ENCODE results near the gene NPB. TPM values are rescaled to one million over a fixed set of nuclear protein-coding genes. Genes with fewer than 3 reads are reported as not detected.

The NPB gene
- under 1 TPM in 2 of 4 donors, not detected in 2; 0.12 to 0.16 TPM for total RNA-seq

- H3K9me3 ChIP-seq: no peaks in the 10 kb centered on the region
- peak within 1 kb of the TSS in 1 of 2 donors; percentile 50 for H3K4me3 ChIP-seq
- peak; percentile 56 for ATAC-seq
- peaks cover 24% of the 10 kb centered on the region for H3K27me3 ChIP-seq
- H3K4me1 ChIP-seq: peaks cover 0 to 20% (median 11%) of the 10 kb centered on the region in 3 donors
- WGBS, 2 donors (ENCODE audit: low coverage in 1 of 2): no CpG with 5 or more reads among the region's 79 CpGs
- H3K36me3 ChIP-seq: peaks cover 0 to 77% of the 10 kb centered on the region in 2 donors
- H3K27ac ChIP-seq: peak within 1 kb of the TSS in 1 of 4 donors; percentile 26
- TF ChIP-seq POLR2A (IDR thresholded peaks at IDR 0.05): no peak
- no peak for TF ChIP-seq POLR2AphosphoS5 (IDR thresholded peaks at IDR 0.05)
- TF ChIP-seq CTCF (IDR thresholded peaks at IDR 0.05): no peak
- TF ChIP-seq EP300 (IDR thresholded peaks at IDR 0.05): no peak
Observed at GRCh38 chr17:81902023-81902652, at the start of gene NPB. TSS of gene NPB (plus strand) at chr17:81902238. CDS start at chr17:81902278, 40 bp downstream.

- H3K27me3 ChIP-seq: no peaks in the 10 kb centered on the region
- no peak overlapping the region for H3K4me3 ChIP-seq
- H3K27ac ChIP-seq: no peak overlapping the region
- H3K4me1 ChIP-seq: peaks cover 0 to 54% (median 13%) of the 10 kb centered on the region in 3 donors
- H3K9me3 ChIP-seq: no peaks in the 10 kb centered on the region
- no peak for ATAC-seq
- no peak for TF ChIP-seq EP300 (IDR thresholded peaks at IDR 0.05)
- no peak for TF ChIP-seq CTCF (IDR thresholded peaks at IDR 0.05)
- no peak for TF ChIP-seq POLR2AphosphoS5 (IDR thresholded peaks at IDR 0.05)
- no peak for TF ChIP-seq POLR2A (IDR thresholded peaks at IDR 0.05)
- 73 to 85% methylated on average over 8 to 11 of the region's 29 CpGs for WGBS, 2 donors (ENCODE audit: low coverage in 1 of 2)
- peaks cover 0 to 90% of the 10 kb centered on the region in 2 donors for H3K36me3 ChIP-seq
Observed at GRCh38 chr17:81854974-81855774, 46.9 kb upstream of the NPB start.

GRCh38 chr17:81858170-81858966, 43.7 kb upstream of the NPB start:
- Histone ChIP-seq H3K4me1 (peaks cover 0 to 76% (median 25%) of the 10 kb centered on the region in 3 donors), H3K27ac (peak overlapping the region in 1 of 4 donors; percentile 98), H3K4me3 (peak overlapping the region in 1 of 2 donors; percentile 88), H3K9me3 (no peaks in the 10 kb centered on the region), H3K27me3 (no peaks in the 10 kb centered on the region), H3K36me3 (peaks cover 0 to 58% of the 10 kb centered on the region in 2 donors)
- 67 to 80% methylated on average over 1 to 5 of the region's 30 CpGs for WGBS, 2 donors (ENCODE audit: low coverage in 1 of 2)
- ATAC-seq: no peak
- no peak for TF ChIP-seq POLR2A (IDR thresholded peaks at IDR 0.05)
- no peak for TF ChIP-seq EP300 (IDR thresholded peaks at IDR 0.05)
- TF ChIP-seq POLR2AphosphoS5 (IDR thresholded peaks at IDR 0.05): no peak
- TF ChIP-seq CTCF (IDR thresholded peaks at IDR 0.05): no peak

GRCh38 chr17:81858967-81859905, 42.8 kb upstream of the NPB start:
- Histone ChIP-seq H3K27ac (peak overlapping the region; percentile 82 to 98 (median 91)), H3K4me1 (peaks cover 0 to 78% (median 25%) of the 10 kb centered on the region in 3 donors), H3K36me3 (peaks cover 0 to 49% of the 10 kb centered on the region in 2 donors), H3K9me3 (no peaks in the 10 kb centered on the region), H3K27me3 (no peaks in the 10 kb centered on the region), H3K4me3 (peak overlapping the region; percentile 84 to 88)
- TF ChIP-seq POLR2A (IDR thresholded peaks at IDR 0.05): no peak
- no peak for TF ChIP-seq POLR2AphosphoS5 (IDR thresholded peaks at IDR 0.05)
- WGBS, 2 donors (ENCODE audit: low coverage in 1 of 2): 44% methylated on average over 9 of the region's 23 CpGs; no CpG with 5 or more reads in 1 of the 2 donors
- no peak for ATAC-seq
